Chondrocyte (in vitro differentiated cells): ENCODE results near the gene SCML1. TPM values are rescaled to one million over a fixed set of nuclear protein-coding genes. Genes with fewer than 3 reads are reported as not detected.
"Not testable (repeated sequence)": the region's sequence is repeated elsewhere in the genome, so short reads cannot be mapped to it uniquely, and the experiment has no call there.

Source experiments
- DNase-seq: peaks from one replicate; pipeline ENCODE4 v3.0.0; 2021; ENCODE audit warnings: mixed read lengths, low spot score
- H3K27ac Mint-ChIP-seq: one replicate; pipeline ENCODE4 v1.8.0; 2021; ENCODE audit warnings: mild to moderate bottlenecking, moderate library complexity, mixed read lengths; ENCODE audit not compliant: unreplicated experiment
- H3K27me3 Mint-ChIP-seq: 2 replicates; pipeline ENCODE4 v1.8.0; 2021; ENCODE audit warnings: low read depth, mixed read lengths
- H3K36me3 Mint-ChIP-seq: 2 replicates; pipeline ENCODE4 v1.8.0; 2021; ENCODE audit warnings: low read depth, mixed read lengths
- H3K4me1 Mint-ChIP-seq: 2 replicates; pipeline ENCODE4 v1.8.0; 2021; ENCODE audit warnings: low read depth, mild to moderate bottlenecking, mixed read lengths
- H3K4me3 Mint-ChIP-seq: one replicate; pipeline ENCODE4 v1.8.0; 2021; ENCODE audit warnings: mild to moderate bottlenecking, moderate library complexity, mixed read lengths; ENCODE audit not compliant: unreplicated experiment
- H3K9me3 Mint-ChIP-seq: 2 replicates; pipeline ENCODE4 v1.8.0; 2021; ENCODE audit warnings: low read depth, mixed read lengths
- CTCF ChIP-seq: fragments of 200-600 bp; sonication (generic); IDR thresholded peaks from 2 replicates; pipeline ENCODE4 v1.5.0; 2021; ENCODE audit warnings: antibody characterized with exemption, mild to moderate bottlenecking, moderate library complexity
- total RNA-seq: library from RNA; stranded (reverse); gene quantifications from 3 replicates; pipeline ENCODE4 v1.2.1, GENCODE V29; 2021

SCML1 gene
- total RNA-seq, 1 donor from 2014 or later, result 9.4 TPM

DNA sequence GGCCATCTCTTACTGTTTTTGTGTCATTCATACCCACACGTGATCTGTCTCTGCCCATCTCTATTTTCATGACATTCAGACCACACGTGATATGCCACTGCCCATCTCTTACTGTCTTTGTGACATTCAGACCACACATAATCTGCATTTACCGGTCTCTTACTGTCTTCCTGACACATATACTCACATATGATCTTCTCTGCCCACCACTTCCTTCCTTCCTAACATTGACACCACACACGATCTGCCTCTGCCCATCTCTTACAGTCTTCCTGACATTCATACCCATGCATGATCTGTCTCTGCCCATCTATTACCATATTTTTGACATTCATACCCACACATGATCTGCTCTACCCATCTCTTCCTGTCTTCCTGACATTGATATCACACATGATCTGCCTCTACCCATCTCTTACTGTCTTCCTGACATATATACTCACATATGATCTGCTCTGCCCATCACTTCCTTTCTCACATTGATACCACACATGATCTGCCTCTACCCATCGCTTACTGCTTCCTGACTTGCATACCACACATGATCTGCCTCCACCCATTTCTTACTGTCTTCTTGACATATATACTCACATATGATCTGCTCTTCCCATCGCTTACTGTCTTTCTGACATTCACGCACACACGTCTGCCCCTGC, 36.1 kb downstream of the SCML1 start:
- Mint-ChIP-seq H3K4me1 (no peaks in the 10 kb centered on the region), H3K9me3 (no peaks in the 10 kb centered on the region), H3K4me3 (no peak overlapping the region), H3K27ac (no peak overlapping the region), H3K36me3 (no peaks in the 10 kb centered on the region), H3K27me3 (peaks cover 7% of the 10 kb centered on the region)
- DNase-seq, result no peak
- TF ChIP-seq CTCF, result no peak

DNA sequence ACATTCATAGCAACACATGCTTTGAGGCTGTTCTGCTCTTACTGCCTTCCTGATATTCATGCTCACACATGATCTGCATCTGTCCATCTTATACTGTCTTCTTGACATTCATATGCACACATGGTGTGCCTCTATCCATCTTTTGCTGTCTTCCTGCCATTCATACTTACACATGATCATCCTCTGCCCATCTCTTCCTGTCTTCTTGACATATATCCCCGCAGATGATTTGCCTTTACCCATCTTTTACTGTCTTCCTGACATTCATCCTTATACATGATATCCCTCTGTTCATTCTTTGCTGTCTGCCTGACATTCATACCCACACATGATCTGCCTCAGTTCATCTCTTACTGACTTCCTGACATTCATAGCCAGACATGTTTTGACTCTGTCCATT, 36.8 kb downstream of the SCML1 start:
- Mint-ChIP-seq H3K4me3 (no peak overlapping the region), H3K27ac (no peak overlapping the region), H3K4me1 (no peaks in the 10 kb centered on the region), H3K27me3 (peaks cover 7% of the 10 kb centered on the region), H3K9me3 (no peaks in the 10 kb centered on the region), H3K36me3 (no peaks in the 10 kb centered on the region)
- no peak for TF ChIP-seq CTCF
- DNase-seq, result no peak

GRCh38 chrX:17778997-17779396, 41.7 kb downstream of the SCML1 start:
- DNase-seq, result no peak
- no peaks in the 10 kb centered on the region for H3K36me3 Mint-ChIP-seq
- no peak overlapping the region for H3K27ac Mint-ChIP-seq
- peaks cover 12% of the 10 kb centered on the region for H3K27me3 Mint-ChIP-seq
- no peak overlapping the region for H3K4me3 Mint-ChIP-seq
- peaks cover 4% of the 10 kb centered on the region for H3K9me3 Mint-ChIP-seq
- TF ChIP-seq CTCF, result no peak
- H3K4me1 Mint-ChIP-seq, result no peaks in the 10 kb centered on the region

DNA sequence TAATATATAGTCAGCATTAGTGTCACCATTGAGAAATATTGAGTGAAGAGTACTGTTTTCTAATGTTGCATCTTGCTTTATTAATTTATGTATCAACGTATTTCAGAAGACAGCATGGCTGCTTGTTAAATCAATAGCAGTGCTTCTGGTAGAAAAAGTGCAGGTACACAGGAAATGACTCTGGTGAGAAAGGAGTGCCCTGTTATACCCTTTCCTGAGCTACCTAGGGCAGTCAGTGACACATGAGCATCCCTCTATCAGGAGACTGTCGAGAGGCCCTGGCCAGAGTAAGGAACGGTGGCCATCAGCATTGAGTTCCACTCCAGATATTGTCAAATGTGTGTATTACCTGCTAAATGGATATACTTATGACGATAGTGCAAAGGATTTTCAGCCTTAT, 42.1 kb downstream of the SCML1 start:
- DNase-seq, result no peak
- Mint-ChIP-seq H3K4me1 (no peaks in the 10 kb centered on the region), H3K36me3 (no peaks in the 10 kb centered on the region), H3K4me3 (no peak overlapping the region), H3K9me3 (peaks cover 4% of the 10 kb centered on the region), H3K27ac (no peak overlapping the region), H3K27me3 (peaks cover 12% of the 10 kb centered on the region)
- TF ChIP-seq CTCF, result no peak

DNA sequence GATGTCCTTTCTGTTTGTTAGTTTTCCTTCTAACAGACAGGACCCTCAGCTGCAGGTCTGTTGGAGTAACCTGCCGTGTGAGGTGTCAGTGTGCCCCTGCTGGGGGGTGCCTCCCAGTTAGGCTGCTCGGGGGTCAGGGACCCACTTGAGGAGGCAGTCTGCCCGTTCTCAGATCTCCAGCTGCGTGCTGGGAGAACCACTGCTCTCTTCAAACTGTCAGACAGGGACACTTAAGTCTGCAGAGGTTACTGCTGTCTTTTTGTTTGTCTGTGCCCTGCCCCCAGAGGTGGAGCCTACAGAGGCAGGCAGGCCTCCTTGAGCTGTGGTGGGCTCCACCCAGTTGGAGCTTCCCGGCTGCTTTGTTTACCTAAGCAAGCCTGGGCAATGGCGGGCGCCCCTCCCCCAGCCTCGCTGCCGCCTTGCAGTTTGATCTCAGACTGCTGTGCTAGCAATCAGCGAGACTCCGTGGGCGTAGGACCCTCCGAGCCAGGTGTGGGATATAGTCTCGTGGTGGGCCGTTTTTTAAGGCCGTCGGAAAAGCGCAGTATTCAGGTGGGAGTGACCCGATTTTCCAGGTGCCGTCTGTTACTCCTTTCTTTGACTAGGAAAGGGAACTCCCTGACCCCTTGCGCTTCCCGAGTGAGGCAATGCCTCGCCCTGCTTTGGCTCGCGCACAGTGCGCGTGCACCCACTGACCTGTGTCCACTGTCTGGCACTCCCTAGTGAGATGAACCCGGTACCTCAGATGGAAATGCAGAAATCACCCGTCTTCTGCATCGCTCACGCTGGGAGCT, 49.5 kb downstream of the SCML1 start:
- not testable (repeated sequence) for H3K27ac Mint-ChIP-seq, DNase-seq, H3K4me1 Mint-ChIP-seq, H3K9me3 Mint-ChIP-seq, H3K36me3 Mint-ChIP-seq
- Mint-ChIP-seq H3K27me3 (peaks cover 11% of the 10 kb centered on the region), H3K4me3 (peak overlapping the region; percentile 42)
